ENCODE measurements around the gene C11orf97. TPM values are rescaled to one million over a fixed set of nuclear protein-coding genes. Genes with fewer than 3 reads are reported as not detected.
"Not testable (repeated sequence)": the region's sequence is repeated elsewhere in the genome, so short reads cannot be mapped to it uniquely, and the experiment has no call there.

C11orf97 gene
- polyA plus RNA-seq, 3 donors: 0.24 to 0.29 TPM; not detected in 1

DNA sequence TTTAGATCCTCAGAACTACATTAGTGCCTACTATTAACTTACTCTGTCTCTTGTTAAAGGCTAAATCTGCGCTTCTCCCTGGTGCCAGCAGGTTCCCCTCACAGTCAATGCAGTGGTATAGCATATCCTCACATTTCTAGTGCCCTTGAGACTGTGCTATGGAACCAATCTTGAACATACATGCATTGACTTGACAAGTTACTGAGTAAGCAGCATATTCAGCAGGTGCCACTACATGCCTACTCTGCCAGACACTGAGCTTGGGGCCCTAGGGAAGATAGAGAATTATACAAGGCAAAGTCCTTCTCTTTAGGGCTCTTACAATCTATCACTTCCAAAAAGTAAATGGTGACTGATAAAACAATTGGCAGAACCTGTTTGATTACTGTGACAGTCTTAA, 34.6 kb downstream of the C11orf97 start:
- DNase-seq (ENCODE audit: extremely low read depth in 1 of 11, low read depth in 9 of 11, low spot score in 4 of 11): no peak

DNA sequence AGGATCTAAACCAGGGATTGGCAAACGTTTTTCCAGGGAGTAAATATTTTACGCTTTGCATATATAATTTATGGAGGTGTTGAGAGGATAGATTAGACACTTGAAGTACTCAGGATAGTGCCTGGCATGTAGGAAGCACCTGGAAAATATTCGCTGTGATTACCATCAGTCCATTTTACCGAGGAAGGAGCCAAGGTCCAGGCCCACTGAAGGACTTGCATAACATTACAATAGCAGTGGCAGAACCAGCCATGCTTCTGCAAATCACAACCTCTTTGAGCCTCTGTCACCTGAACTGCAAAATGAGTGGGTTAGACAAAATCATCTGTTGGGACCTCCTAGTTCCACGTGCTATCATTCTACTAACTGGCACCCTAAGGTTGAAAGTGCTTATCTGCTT, 36.9 kb downstream of the C11orf97 start:
- DNase-seq (ENCODE audit: extremely low read depth in 1 of 11, low read depth in 9 of 11, low spot score in 4 of 11): no peak

DNA sequence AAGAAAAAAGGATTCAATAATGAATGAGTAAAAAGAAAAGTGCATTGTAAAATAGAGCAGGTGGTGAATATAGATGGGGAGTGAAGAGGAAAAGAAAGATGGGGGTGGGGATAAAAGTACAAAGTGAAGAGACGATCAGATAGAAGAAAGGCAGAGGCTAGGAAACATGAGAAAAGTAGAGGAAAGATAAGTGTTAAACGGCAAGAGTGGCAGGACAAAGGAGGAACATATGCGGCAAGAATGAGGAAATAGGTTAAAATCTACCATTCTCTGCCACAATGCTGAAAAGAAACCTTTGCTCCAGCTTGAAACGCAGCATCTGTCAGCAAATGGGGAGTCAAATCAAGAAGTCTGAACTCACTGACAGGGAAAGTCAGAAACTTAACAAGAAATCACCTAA, 38.3 kb downstream of the C11orf97 start:
- DNase-seq (ENCODE audit: extremely low read depth in 1 of 11, low read depth in 9 of 11, low spot score in 4 of 11): no peak

DNA sequence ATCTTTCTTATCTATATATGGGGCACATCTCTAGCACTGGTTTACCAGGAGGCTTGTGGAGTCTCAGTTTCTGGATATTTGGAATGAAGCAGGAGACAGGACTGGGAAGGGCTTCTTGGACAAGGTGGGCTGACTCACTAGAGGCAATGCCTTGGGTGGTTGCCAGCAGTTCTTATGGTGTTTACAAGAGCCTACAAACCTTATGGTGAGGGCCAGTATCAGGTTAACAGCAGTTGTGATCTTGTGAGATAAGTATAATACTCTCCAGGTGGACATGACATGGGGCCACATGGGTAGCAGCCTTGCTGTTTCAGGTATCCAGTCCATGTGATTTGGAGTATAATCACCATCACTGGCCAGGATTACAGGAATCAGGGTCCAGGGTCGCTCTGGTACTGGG, 41.7 kb downstream of the C11orf97 start:
- DNase-seq (ENCODE audit: extremely low read depth in 1 of 11, low read depth in 9 of 11, low spot score in 4 of 11): no peak

DNA sequence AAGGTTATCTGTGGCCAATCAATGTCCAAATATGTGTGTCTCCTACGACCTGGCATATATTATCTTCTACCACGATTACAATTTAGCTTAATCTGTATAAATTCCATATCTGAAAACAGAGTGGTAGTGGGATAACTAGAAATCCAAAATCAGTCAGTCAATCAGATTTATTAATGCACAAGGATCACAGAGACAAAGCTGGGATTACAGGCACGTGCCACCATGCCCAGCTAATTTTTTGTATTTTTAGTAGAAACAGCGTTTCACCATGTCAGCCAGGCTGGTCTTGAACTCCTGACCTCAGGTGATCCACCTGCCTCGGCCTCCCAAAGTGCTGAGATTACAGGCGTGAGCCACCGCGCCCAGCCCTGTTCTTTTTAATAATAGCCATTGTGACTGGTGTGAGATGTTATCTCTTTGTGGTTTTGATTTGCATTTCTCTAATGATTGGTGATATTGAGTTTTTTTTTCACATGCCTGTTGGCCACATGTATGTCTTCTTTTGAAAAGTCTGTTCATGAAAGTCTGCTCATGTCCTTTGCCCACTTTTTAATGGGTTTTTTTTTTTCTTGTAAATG, 43.6 kb downstream of the C11orf97 start:
- DNase-seq (ENCODE audit: extremely low read depth in 1 of 11, low read depth in 9 of 11, low spot score in 4 of 11): not testable (repeated sequence)

DNA sequence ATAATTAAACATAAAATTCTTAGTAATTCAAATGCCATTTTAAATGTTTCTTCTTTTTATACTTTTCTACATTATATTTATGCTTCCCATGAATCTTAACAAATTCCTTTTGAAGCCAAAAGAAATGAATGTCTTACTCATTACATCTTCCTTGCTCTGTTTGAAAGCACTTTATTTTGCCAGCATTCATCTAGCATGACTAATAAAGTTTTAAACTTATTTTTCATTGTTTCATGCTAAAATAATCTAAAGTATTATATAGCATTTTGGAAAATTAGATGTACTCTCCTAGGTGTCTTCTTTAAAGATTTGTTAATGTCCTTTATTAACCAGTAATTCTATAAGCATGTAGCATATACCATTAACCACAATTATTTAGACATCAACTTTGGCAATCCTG, 45.2 kb downstream of the C11orf97 start:
- no peak for DNase-seq (ENCODE audit: extremely low read depth in 1 of 11, low read depth in 9 of 11, low spot score in 4 of 11)

DNA sequence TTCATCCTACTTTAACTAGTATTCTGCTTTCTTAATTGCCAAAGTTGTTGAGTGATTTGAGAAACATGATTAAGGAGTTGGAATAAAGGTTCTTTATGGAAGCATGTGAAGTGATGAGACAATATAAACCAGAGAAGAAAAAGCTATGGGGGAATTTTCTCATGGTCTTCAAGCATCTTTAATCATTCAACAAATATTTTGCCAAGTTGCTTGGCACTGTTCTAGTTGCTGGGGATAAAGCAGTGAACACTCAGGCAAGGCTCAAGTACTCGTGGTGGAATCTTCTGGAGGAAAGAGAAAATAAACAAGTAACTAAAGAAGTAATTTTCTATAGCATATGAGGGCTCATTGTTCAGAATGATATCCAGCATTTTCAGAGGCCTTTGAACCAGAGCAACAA, 45.7 kb downstream of the C11orf97 start:
- no peak for DNase-seq (ENCODE audit: extremely low read depth in 1 of 11, low read depth in 9 of 11, low spot score in 4 of 11)

DNA sequence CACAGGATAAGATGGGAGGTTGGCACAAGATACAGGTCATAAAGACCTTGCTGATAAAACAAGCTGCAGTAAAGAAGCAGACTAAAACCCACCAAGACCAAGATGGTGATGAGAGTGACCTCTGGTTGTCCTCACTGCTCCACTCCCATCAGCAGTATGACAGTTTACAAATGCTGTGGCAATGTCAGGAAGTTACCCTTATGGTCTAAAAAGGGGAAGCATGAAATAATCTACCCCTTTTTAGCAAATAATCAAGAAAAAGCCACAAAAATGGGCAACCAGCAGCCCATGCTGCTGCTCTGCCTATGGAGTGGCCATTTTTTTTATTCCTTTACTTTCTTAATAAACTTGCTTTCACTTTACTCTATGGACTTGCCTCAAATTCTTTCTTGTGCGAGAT, 46.2 kb downstream of the C11orf97 start:
- DNase-seq (ENCODE audit: extremely low read depth in 1 of 11, low read depth in 9 of 11, low spot score in 4 of 11): no peak

DNA sequence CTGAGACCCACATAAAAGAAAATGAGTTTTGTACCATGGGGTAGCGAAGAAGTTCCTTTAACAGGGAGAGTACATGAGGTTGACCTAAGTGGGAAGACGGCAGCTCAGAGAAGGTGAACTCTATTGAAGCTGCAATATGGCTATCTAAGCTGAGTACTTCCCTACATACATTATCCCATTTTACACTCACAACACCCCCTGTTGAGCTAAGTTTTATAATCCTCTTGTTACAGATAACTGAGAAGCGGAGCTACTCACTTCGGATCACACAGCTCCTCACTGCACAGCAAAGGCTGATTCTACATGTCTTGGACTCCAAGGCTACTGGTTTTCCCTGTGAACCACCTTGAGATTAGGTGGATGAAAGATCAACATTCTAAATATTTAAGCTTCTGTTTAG, 46.7 kb downstream of the C11orf97 start:
- DNase-seq (ENCODE audit: extremely low read depth in 1 of 11, low read depth in 9 of 11, low spot score in 4 of 11): no peak

DNA sequence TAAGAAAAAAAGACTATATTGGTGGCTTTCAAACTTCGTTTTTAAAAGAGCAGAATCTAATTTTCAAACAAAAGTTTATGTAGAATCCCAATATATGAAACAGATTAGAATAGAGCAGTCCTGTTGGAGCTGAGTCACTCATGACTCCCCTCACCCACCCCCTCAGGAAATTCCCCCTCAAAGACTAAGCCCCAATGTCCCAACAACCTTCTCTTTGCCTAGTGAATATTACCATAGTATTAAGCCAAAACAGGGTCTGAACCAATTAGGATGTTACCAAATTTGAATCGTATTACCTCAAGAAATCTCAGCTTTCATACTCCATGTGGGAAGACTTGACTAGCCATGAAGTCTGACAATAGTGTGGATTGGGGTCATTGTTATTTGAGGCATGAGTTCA, 47.1 kb downstream of the C11orf97 start:
- DNase-seq (ENCODE audit: extremely low read depth in 1 of 11, low read depth in 9 of 11, low spot score in 4 of 11): no peak

DNA sequence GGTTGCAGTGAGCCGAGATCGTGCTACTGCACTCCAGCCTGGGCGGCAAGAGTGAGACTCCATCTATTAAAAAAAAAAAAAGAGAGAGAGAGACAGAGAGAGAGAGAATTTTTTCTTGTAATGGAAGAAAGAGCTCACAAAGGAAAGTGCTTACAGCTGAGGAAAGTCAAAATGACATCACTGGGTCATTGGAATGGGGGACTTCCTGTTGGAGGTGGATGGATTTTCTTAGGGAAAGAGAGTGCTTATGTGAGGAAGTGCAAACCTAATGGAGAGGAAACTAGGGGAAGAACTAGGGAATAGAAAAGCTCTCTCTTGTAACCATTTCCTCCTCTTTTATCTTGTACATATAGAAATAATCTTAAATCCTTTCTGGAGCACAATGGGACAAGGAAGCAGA, 48.6 kb downstream of the C11orf97 start:
- DNase-seq (ENCODE audit: extremely low read depth in 1 of 11, low read depth in 9 of 11, low spot score in 4 of 11): no peak

DNA sequence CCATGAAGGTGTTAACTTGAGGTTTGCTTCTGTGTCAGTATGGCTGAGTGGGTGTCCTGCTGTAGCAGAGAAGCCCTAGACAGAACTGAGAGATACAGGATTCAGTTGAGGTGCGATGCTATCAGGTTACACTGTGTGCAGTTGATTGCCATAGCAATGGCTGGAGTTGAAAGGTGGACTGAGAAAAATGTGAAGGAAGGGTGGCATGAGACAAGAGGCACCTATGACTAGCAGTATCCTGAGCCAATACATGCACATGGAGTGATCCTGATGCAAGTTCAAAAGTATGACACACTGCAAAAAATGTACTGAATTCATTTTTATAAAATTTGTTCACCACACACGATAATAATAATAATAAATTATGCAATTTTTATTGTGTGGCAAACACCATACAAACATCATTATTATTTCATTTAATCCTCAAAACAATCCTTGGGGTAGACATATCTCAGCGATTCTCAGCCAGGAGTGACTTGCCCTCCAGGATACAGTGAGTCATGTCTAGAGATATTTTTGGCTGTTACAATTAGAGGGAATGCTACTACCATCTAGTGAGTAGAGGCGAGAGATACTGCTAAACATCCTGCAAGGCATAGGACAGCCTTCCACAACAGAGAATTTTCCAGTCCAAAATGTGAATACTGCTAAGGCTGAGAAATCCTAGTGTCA, 51.1 kb downstream of the C11orf97 start:
- peak in 1 of 11 donors; percentile 18 for DNase-seq (ENCODE audit: extremely low read depth in 1 of 11, low read depth in 9 of 11, low spot score in 4 of 11)

DNA sequence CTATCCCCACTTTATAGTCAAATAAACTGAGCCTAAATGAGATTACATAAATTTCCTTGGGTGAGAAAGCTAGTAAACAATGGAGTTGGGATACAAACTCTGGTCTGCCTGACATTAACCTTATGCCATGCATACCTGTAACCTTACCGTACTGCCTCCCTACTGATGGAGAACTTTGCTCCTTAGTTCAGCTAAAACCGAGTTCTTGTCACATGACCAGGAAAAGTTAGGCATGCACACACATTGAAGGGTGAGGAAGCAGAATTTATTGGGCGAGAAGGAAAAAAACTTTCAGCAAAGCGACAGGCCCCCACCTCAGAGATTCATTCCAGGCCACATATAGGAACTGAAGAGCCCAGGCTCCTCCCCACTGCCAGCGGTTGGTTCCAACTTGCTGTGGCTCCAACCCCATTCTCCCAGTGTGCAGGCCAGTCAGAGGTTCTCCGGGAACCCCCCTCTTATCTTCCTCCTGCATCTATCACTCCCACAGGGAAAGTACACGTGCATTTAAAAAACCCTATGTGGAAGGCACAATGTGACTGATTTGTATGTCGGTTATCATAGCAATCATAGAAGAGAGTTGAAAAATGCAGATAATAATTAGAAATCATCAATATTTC, 51.7 kb downstream of the C11orf97 start:
- no peak for DNase-seq (ENCODE audit: extremely low read depth in 1 of 11, low read depth in 9 of 11, low spot score in 4 of 11)

DNA sequence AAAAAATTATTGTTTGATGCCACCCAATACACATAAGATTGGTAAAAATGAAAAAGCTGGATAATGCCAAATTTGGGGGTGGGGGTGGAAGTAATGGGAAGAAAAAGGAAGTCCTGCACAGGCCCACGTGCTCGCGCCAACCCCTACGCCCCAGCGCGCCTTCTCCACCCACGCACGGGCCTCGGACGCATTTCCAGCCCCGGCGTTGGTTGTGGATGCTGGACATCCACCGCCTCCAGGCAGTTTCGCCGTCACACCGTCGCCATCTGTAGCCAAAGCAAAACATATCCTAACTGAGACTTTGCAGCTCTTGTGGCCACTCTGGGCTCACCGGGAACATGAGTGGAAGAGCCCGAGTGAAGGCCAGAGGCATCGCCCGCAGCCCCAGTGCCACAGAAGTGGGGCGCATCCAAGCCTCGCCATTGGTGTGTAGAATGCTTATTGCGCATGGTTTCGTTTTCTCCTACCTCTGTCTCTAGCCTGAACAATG, 55.0 kb downstream of the C11orf97 start, which contains the start of gene PIWIL4:
Gene PIWIL4, plus strand, starts transcription at position 188 of the 490 bp plus-strand sequence. Its CDS starts 151 bp downstream, at position 339.
- no peak for DNase-seq (ENCODE audit: extremely low read depth in 1 of 11, low read depth in 9 of 11, low spot score in 4 of 11)

DNA sequence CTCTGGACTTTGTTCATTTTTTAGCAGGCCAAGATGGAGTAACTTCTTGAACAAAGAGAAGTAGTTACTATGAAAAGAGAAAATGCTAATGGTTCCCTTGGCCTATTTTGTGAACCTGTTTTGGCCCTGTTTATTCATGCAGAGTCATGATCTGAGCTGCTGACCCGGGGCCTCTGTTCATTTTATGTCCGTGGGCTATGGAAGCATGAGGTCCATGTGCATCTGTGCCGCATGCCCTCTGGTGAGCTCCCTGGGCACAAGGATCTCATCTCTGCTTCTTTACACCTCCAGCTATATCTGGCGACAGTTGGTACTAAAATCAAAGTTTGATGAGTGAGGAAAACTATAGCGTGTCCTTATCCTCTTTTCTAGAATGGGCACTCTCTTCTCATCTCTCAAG, 55.9 kb downstream of the C11orf97 start:
- no peak for DNase-seq (ENCODE audit: extremely low read depth in 1 of 11, low read depth in 9 of 11, low spot score in 4 of 11)

DNA sequence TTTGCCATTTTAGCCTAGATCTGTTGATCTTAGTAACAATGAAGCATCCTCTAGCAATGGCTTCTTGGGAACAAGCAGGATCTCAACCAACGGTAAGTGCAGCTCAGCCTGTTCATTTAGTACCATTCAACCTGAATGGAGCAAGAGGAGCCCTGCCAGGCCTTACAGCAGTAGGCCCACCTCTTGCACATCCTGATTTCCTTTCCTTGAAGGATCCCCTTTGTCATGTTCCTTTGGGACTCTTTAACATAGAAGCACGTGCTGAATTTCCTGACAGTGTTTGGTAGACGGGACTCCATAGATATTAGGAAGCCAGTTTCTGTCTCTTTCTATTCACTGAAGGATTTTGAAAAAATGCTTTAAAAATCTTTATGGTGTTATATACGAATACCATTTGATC, 56.5 kb downstream of the C11orf97 start:
- no peak for DNase-seq (ENCODE audit: extremely low read depth in 1 of 11, low read depth in 9 of 11, low spot score in 4 of 11)

DNA sequence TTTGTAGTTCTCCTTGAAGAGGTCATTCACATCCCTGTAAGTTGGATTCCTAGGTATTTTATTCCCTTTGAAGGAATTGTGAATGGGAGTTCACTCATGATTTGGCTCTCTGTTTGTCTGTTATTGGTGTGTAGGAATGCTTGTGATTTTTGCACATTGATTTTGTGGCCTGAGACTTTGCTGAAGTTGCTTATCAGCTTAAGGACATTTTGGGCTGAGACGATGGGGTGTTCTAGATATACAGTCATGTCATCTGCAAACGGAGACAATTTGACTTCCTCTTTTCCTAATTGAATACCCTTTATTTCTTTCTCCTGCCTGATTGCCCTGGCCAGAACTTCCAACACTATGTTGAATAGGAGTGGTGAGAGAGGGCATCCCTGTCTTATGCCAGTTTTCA, 60.7 kb downstream of the C11orf97 start:
- DNase-seq (ENCODE audit: extremely low read depth in 1 of 11, low read depth in 9 of 11, low spot score in 4 of 11): not testable (repeated sequence)

DNA sequence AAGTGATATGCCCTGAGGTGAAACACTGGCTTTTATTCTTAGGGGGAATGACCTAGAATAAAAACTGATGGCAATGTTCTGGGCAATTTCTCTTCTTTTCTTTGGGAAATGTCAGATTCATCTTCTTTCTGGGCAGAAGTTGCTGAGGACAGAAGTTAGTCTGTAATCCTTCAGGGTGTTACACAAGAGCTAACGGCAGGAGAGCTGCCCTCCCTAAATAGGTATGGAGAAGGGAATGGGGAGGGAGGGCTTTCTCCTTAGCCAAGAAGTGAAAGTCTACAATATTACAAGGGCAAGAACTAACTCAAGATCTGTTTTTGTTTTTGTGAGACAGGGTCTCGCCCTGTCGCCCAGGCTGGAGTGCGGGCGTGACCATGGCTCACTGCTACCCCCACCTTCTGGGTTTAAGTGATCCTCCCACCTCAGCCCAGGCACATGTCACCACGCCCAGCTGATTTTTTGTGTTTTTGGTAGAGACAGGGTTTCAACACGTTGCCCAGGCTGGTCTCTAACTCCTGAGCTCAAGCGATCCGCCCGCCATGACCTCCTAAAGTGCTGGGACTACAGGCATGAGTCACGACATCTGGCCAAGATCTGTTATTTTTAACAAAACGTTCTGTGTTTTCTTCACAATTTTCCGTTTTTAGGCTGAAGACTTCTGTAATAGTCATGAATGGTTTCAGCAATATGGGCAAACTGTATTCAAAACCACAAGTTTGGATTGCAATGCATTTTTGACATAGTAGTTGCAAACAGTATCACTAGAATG, 62.1 kb downstream of the C11orf97 start:
- DNase-seq (ENCODE audit: extremely low read depth in 1 of 11, low read depth in 9 of 11, low spot score in 4 of 11): no peak

DNA sequence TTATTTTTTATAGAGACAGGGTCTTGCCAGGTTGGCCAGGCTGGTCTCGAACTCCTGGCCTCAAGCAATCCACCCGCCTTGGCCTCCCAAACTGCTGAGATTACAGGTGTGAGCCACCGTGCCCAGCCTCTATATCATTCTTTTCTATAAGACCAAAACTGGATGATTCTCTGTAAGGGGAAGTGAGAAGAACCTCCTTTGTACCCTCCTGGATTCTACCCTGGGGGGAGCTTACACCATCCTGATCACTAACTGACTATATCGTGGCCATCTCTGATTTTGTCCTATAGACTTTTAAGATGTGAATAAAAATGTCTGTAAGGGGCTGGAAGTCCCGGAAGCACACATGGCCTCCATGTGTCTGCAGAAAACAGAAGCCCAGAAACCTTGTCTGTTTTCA, 64.0 kb downstream of the C11orf97 start:
- DNase-seq (ENCODE audit: extremely low read depth in 1 of 11, low read depth in 9 of 11, low spot score in 4 of 11): no peak

DNA sequence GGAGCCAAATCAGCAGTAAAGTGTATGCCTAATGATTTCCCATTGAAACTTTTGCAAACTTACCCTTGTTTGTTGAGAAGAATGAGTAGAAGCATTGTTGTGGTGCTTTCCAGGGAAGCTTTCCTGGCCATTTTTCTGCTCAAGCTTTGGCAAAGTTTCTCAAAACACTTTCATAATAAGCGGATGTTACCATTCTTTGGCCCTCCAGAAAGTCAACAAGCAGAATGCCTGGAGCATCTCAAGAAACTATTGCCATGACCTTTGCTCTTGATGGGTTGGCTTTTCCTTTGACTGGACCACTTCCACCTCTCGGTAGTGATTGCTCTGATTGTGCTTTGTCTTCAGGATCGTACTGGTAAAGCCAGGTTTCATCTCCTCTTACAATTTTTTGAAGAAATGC, 65.6 kb downstream of the C11orf97 start:
- no peak for DNase-seq (ENCODE audit: extremely low read depth in 1 of 11, low read depth in 9 of 11, low spot score in 4 of 11)

Measured in renal cortex interstitium (tissue), 11 donors.